Activated CD4-positive, alpha-beta T cell treated with anti-CD3 and anti-CD28 coated beads for 24 hours (primary cell): ENCODE data around the gene CLDN12.
"Not testable (repeated sequence)": the region's sequence is repeated elsewhere in the genome, so short reads cannot be mapped to it uniquely, and the experiment has no call there.

Source experiments
- DNase-seq, 2 donors: peaks; one replicate each; pipeline ENCODE4 v3.0.0-alpha.2; 2020; ENCODE audit warnings: low read depth in 2 of 2

The CLDN12 gene

DNA sequence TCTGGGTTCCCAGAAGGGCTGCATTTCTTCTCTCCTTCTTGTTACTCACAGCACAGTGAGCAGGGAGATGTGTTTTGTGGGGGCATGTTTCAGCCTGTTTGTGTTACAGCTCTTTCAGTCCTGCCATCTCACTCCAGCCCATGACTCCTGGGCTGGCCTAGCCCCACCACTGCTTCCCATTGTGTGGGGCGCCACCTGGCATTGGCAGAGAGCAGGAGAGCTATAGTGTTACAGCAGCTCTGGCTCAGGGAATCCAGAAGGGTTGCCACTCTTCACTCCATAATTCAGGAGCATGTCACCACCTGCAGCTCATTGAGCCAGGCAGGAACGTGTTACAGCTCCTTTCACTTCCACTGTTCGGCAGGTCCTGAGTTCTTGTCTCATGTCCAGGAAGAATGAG is 30.0 kb downstream of the CLDN12 start:
- DNase-seq, result no peak

DNA sequence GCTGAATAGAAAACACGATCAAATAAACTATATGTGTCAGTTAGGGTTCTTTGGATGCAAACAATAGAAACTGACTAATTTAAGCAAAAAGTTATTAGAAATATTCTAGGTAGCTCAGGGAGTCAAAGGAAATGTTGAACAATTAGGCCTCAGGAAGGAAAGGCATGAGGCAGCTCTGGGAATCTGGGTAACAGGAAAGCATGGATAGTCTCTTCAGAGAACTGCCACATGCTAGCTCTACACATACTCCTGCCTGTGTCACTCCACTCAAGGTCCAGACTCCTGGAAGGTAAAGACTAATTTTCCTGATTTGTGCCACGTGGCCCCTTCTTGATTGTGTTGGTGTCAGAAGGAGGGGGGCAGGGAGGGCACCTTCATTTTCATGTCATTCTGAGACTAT is 42.4 kb downstream of the CLDN12 start:
- no peak for DNase-seq

DNA sequence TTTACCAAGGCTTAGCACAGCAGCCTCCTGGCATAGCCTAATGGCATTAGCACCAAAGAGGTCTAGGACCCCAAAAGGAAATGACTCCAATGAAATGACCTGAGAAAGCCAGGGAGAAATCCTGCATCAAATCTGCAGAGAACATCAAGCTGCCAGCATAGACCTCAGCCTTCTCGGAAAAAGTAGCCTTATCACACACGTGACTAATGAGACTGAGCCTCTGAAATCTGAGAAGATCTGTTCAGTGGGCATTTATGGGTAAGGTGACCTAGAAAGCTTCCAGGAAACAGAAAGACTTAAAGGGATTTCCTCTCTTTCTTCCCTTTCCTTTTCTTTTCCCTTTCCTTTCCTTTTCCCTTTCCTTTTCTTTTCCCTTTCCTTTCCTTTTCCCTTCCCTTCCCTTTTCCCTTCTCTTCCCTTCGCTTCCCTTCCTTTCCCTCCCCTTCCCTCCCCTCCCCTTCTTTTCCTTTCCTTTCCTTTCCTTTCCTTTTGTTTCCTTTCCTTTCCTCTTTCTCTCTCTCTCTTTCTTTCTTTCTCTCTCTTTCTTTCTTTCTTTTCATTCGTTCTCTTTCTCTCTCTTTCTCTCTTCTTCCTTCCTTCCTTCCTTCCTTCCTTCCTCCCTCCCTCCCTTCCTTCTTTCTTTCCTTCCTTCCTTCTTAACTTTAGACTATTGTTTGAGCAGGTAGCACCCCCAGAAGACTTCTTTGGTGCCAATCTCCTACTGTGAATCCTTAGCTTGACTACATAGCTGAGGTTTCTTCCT is 43.1 kb downstream of the CLDN12 start:
- no peak for DNase-seq

DNA sequence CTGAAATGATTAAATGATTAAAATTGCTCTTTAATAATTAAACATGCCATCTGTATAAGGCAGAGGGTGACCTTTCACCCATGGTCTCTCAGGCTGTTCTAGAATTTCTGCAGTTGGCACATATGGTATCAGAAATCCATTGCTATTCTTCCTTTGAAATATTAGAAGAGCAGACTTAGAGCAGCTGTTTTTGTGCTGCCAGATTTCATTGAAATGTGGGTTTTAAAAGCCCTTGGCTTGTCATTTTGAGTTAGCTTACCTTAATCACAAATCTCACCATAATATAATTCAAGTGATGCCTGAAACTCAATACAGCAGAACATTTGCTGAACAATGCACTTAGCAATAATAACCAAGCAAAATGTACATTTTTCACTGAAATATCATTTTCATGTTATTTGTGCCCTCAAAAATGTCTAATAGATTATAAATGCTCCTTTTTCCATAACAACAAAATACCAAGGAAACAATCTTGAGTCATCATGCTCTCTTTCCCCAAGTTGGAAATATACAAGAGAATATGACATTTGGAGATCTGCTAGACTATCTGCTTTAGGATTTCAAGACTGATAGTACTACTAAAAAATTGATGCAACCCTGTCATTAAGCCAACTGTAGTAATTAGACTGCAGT is 50.1 kb downstream of the CLDN12 start:
- DNase-seq, result no peak

DNA sequence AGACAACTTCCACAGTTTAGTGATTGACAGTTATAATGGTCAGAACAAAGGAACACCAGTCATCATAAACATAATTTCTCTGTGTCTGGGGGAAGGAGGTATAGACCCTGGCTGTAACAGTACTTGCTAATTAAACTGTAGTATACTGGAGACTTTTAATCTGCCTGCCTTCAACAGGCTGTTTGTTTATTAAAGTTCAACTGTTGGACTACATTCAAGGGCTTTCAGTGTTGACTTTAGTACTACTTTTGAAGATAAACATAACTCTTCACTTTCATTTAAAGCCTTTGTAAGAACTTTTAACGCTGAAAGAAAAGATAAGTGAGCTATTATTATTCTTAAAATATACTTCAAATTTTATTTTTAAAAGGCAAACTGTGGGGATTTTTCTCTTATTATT is 50.7 kb downstream of the CLDN12 start:
- no peak for DNase-seq

DNA sequence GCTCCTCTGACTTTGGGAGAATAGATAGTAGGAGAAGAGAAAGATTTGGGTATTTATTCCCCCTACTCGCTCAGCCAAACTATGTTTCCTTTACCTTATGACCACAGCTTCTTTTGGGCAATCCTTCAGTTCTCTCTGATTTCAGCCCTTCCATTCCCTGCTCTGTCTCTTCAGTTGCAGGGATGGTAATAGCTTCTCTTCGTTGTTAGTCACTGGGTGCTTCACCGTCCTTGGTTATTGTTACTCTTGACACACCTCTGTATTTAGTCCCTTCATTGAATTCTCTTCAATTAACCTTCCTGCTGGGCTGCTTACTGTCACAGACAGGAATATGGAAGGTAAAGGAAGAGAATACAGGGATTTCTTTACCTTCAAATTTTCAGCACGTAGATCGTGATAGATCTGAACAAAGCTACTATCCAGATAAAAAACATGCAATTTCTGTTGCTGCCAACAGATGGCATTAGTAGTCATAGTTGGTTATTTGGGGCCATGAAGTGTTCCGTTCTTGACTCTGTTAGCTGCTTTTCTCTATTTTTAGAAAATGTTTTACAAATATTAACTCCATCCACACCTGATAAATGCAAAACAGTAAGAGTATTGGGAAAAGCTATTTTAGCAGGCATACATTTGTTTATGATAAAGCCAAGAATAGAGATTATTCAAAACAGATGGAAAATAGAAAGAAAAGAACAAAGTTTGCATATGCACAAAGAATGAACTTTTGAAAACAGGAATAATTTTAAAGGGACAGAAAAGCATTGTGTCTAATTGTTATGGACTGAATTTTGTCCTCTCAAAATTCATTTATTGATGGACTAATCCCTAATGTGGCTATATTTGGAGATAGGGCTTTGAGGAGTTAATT is 52.1 kb downstream of the CLDN12 start:
- DNase-seq, result no peak

DNA sequence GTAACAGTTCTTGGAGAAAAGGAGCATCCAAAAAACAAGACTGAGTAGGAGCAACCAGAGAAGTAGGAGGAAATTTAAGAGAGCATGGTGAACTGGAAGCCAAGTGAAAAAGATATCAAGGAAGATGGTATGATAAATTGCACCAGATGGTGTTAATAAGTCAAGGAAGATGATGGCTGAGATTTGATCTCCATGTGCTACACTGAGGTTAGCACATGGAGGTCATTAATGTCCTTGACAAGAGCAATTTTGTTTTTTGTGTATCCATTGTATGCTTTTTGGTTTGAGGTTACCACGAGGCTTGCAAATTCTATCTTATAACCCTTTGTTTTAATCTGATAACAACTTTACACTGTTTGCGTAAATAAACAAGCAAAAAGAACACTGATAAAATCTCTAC is 54.8 kb downstream of the CLDN12 start:
- DNase-seq, result no peak

DNA sequence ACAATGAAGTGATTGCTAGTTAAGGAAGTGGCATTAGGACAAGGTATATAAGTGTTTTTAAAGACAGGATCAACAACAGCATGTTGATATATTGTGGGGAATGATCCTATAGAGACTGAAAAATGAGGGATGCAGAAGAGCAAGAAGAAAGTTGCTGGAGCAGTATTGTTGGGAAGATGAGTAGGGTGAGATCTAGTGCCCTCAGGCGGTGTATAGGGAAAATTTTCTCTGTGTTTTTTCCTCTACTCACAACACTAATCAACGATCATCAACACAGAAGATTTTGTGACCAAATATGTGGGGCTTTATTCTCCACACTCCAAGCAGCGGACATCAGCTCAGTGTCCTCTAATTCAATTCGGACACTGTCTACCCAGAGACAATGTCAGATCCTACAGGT is 56.6 kb downstream of the CLDN12 start:
- no peak for DNase-seq

DNA sequence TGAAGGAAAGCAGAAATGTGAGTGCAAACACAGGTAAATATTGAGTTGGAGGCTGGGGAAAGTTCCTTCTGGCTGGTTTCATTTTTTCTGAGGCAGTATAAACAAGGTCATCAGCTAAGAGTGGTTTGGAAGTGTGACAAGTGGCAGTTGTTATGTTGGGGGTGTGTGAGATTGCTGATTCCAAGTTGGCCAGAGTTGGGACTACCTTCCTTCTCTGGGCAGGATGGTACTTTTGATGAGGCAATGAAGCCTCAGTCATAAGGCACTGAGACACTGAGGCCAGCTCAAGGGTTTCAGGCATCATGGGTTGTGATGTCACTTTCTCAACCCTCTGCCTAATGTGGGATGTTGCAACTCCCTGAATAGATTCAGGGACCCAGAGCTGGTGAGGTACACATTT is 58.0 kb downstream of the CLDN12 start:
- no peak for DNase-seq

DNA sequence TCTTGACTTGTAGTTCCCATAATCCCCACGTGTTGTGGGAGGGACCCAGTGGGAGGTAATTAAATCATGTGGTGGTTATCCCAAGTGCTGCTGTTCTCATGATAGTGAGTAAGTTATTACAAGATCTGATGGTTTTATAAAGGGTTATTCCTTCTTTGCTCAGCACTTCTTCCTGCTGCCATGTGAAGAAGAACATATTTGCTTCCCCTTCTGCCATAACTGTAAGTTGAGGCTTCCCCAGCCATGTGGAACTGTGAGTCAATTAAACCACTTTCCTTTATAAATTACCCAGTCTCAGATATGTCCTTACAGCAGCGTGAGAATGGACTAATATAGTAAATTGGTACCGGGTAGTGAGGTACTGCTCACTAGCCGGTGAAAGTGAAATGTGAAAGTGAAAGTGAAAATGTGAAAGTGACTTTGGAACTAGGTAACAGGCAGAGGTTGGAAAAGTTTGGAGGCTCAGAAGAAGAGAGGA is 59.9 kb downstream of the CLDN12 start:
- not testable (repeated sequence) for DNase-seq
